Measurements from ENCODE around the gene CCK.
A peak's percentile ranks its signal among the peaks of the same experiment; 100 is the strongest.
"Not testable (repeated sequence)": the region's sequence is repeated elsewhere in the genome, so short reads cannot be mapped to it uniquely, and the experiment has no call there.

Gene CCK

DNA sequence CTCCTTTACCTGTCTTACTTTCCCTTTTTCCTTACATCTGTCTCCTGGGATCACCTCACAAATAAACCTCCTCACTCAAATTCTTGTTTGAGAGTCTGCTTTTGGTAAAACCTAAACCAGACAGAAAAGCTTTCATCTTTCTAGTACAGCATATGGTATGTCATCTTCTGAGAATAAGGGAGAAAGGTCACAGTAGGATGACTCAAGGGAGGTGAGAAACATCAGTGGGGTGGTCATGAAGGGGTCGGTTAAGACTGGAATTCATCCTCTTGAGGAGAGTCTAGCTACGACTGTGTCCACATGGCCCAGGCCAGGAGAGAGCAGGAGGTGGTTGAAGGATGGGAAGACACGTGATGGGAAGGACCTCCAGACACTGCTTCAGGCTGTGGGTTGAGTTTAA lies 34.8 kb upstream of the CCK start:
- no peak for DNase-seq (ENCODE audit: low read depth)
- no peak overlapping the region for H3K4me3 ChIP-seq (ENCODE audit: low read length)
- TF ChIP-seq, protein P1, sequence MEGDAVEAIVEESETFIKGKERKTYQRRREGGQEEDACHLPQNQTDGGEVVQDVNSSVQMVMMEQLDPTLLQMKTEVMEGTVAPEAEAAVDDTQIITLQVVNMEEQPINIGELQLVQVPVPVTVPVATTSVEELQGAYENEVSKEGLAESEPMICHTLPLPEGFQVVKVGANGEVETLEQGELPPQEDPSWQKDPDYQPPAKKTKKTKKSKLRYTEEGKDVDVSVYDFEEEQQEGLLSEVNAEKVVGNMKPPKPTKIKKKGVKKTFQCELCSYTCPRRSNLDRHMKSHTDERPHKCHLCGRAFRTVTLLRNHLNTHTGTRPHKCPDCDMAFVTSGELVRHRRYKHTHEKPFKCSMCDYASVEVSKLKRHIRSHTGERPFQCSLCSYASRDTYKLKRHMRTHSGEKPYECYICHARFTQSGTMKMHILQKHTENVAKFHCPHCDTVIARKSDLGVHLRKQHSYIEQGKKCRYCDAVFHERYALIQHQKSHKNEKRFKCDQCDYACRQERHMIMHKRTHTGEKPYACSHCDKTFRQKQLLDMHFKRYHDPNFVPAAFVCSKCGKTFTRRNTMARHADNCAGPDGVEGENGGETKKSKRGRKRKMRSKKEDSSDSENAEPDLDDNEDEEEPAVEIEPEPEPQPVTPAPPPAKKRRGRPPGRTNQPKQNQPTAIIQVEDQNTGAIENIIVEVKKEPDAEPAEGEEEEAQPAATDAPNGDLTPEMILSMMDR (IDR thresholded peaks at IDR 0.05; ENCODE audit: insufficient read depth, low read depth, low read length, missing control alignments) = no peak

- TF ChIP-seq, protein P1 (IDR thresholded peaks at IDR 0.05; ENCODE audit: insufficient read depth, low read depth, low read length, missing control alignments) = no peak
- H3K4me3 ChIP-seq (ENCODE audit: low read length) = no peak overlapping the region
- DNase-seq (ENCODE audit: low read depth) = peak; percentile 72
Observed at GRCh38 chr3:42300013-42300412, 34.0 kb upstream of the CCK start.

DNA sequence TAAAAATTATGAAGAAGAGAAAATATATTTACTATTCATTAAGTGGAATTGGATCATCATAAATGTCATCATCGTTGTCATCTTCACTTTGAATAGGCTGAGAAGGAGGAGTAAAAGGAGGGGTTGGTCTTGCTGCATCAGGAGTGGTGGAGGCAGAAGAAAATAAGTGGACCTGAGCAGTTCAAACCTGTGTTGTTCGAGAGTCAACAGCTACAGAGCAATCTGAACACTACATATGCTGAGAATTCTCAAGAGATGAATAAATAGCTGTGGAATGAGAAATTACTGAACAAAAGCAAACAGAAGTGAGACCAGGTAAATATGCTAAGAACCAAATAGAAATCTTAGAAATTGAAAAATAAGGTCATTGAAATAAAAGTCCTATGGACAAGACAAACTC lies 32.3 kb upstream of the CCK start:
- TF ChIP-seq, protein P1 (IDR thresholded peaks at IDR 0.05; ENCODE audit: insufficient read depth, low read depth, low read length, missing control alignments) = no peak
- H3K4me3 ChIP-seq (ENCODE audit: low read length) = no peak overlapping the region
- no peak for DNase-seq (ENCODE audit: low read depth)

DNA sequence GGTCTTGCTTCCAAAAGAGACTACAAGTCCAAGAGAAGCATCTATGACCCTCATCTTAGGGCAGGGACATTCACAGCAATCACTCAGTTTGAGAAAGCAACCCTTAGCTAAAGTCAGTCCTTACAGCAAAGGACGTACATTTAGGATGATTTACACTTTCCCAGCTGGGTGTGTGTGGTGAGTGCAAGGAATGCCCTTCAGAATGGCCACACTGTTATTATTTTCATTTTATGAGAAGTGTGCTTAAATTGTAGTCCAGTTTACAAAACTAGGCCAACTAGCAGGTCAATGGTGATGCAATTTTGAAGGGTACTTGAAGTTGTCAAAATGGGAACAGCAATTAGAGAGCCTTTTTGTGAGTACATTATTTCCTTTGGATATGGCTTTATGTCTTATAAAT lies 26.0 kb upstream of the CCK start:
- TF ChIP-seq, protein P1 (IDR thresholded peaks at IDR 0.05; ENCODE audit: insufficient read depth, low read depth, low read length, missing control alignments) = no peak
- DNase-seq (ENCODE audit: low read depth) = no peak
- H3K4me3 ChIP-seq (ENCODE audit: low read length) = no peak overlapping the region

- DNase-seq (ENCODE audit: low read depth) = no peak
- TF ChIP-seq, protein P1 (IDR thresholded peaks at IDR 0.05; ENCODE audit: insufficient read depth, low read depth, low read length, missing control alignments) = no peak
Observed at GRCh38 chr3:42290966-42291714, 25.2 kb upstream of the CCK start.

DNA sequence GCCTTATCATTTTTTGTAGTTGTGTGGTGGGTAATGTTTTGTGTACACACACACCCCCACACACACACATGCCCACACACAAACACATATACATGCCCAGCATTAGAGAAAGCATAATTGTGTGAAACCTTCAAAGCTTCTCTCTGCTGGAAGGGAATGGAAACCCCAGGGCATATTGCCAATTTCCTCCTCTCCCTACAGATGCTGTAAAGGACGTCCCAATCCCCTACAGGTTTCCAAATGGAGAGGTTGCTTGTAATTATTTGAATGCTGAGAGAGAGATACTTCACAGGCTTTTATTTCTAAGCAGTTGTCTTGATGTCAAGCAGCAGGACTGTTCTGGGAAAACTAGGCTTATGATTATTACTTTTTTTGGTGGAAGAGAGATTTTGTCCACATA lies 23.0 kb upstream of the CCK start:
- DNase-seq (ENCODE audit: low read depth) = no peak
- TF ChIP-seq, protein P1 (IDR thresholded peaks at IDR 0.05; ENCODE audit: insufficient read depth, low read depth, low read length, missing control alignments) = no peak
- no peak overlapping the region for H3K4me3 ChIP-seq (ENCODE audit: low read length)

More at GRCh38 chr3:42290966-42291714, 25.2 kb upstream of the CCK start:
- H3K4me3 ChIP-seq (ENCODE audit: low read length) = no peak overlapping the region

GRCh38 chr3:42288385-42288784 lies 22.4 kb upstream of the CCK start:
- TF ChIP-seq, protein P1 (IDR thresholded peaks at IDR 0.05; ENCODE audit: insufficient read depth, low read depth, low read length, missing control alignments) = no peak
- H3K4me3 ChIP-seq (ENCODE audit: low read length) = no peak overlapping the region
- no peak for DNase-seq (ENCODE audit: low read depth)

DNA sequence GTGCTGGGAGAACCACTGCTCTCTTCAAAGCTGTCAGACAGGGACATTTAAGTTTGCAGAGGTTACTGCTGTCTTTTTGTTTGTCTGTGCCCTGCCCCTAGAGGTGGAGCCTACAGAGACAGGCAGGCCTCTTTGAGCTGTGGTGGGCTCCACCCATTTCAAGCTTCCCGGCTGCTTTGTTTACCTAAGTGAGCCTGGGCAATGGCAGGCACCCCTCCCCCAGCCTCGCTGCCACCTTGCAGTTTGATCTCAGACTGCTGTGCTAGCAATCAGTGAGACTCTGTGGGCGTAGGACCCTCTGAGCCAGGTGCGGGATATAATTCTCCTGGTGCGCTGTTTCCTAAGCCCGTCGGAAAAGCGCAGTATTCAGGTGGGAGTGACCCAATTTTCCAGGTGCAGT lies 21.4 kb upstream of the CCK start:
- DNase-seq (ENCODE audit: low read depth); H3K4me3 ChIP-seq (ENCODE audit: low read length): not testable (repeated sequence)
